ENCODE measurements around the gene TSC22D2. TPM values are rescaled to one million over a fixed set of nuclear protein-coding genes. Genes with fewer than 3 reads are reported as not detected.

TSC22D2 gene
- polyA plus RNA-seq, 3 donors, result 46.1 to 58.6 (median 56.2) TPM

Other genes starting within 250 kb of the TSC22D2 start
- 100 to 1,000 TPM; 113 to 124 (median 115) TPM for gene SERP1, start 138.2 kb downstream of the TSC22D2 start, polyA plus RNA-seq (ENCODE audit: insufficient read length in 3 of 3)
- gene EIF2A, start 138.5 kb downstream of the TSC22D2 start, polyA plus RNA-seq (ENCODE audit: insufficient read length in 3 of 3), result 100 to 1,000 TPM; 146 to 179 (median 147) TPM
- 100 to 1,000 TPM; 100 to 118 (median 113) TPM for gene SELENOT, start 195.0 kb downstream of the TSC22D2 start, polyA plus RNA-seq (ENCODE audit: insufficient read length in 3 of 3)